H1 (cell line): Measurements from ENCODE around the gene NRXN2. TPM values are rescaled to one million over a fixed set of nuclear protein-coding genes. Genes with fewer than 3 reads are reported as not detected.

Experiments used
- CTCF ChIA-PET: fragments of 300-600 bp; sonication (Branson Sonifier 250); formaldehyde crosslinking; loops from one replicate; lab custom pipeline; 2021; ENCODE audit not compliant: partially characterized antibody; lab: Charles Lee
- POLR2A ChIA-PET: fragments of 300-600 bp; sonication (Branson Sonifier 250); formaldehyde crosslinking; loops from one replicate; lab custom pipeline; 2021; ENCODE audit warnings: inconsistent platforms; ENCODE audit not compliant: partially characterized antibody; lab: Charles Lee
- DNase-seq, 2 experiments: peaks; one replicate each; pipeline versions ENCODE4 v3.0.0 to v3.0.0-alpha.2; 2010 to 2022; ENCODE audit warnings: low spot score in 2 of 2, low read depth in 1 of 2, mixed read lengths in 1 of 2
- FAIRE-seq: peaks from 2 replicates; lab custom pipeline; 2011; peaks lifted over from hg19 to GRCh38; lab: Jason Lieb, UNC
- H2AFZ ChIP-seq: 2 replicates; pipeline ENCODE4 v1.8.1; 2012; ENCODE audit warnings: low read length, inconsistent platforms
- H2AK5ac ChIP-seq: 2 replicates; pipeline ENCODE4 v1.6.1; 2013; ENCODE audit warnings: low read depth, low read length
- H2BK120ac ChIP-seq: replicated peaks from 2 replicates; pipeline ENCODE3; 2013; ENCODE audit warnings: low read depth, low read length, inconsistent platforms
- H2BK12ac ChIP-seq: 2 replicates; pipeline ENCODE4 v1.6.1; 2013; ENCODE audit warnings: low read depth, low read length
- H2BK15ac ChIP-seq: 2 replicates; pipeline ENCODE4 v1.6.1; 2013; ENCODE audit warnings: low read length
- H2BK20ac ChIP-seq: 2 replicates; pipeline ENCODE4 v1.6.1; 2013; ENCODE audit warnings: low read length
- H2BK5ac ChIP-seq: 2 replicates; pipeline ENCODE4 v1.6.1; 2013; ENCODE audit warnings: low read depth, low read length
- H3K14ac ChIP-seq: 2 replicates; pipeline ENCODE4 v1.6.1; 2013; ENCODE audit warnings: inconsistent platforms; ENCODE audit not compliant: insufficient read length
- H3K18ac ChIP-seq: 2 replicates; pipeline ENCODE4 v1.6.1; 2013; ENCODE audit warnings: low read length; ENCODE audit errors: extremely low read depth
- H3K23ac ChIP-seq: 2 replicates; pipeline ENCODE4 v1.6.1; 2013; ENCODE audit warnings: inconsistent platforms; ENCODE audit not compliant: insufficient read length
- H3K23me2 ChIP-seq: 2 replicates; pipeline ENCODE4 v1.6.1; 2013; ENCODE audit warnings: low read depth, low read length
- H3K27ac ChIP-seq: 2 replicates; pipeline ENCODE4 v1.6.1; 2011; ENCODE audit warnings: low read depth, low read length, inconsistent platforms
- H3K27me3 ChIP-seq, 4 experiments: replicated peaks in 1 of 4; 1 replicate in 1 of 4; 2 replicates in 3 of 4; pipeline versions ENCODE4 v1.6.1 to v1.8.1; 2011 to 2013; ENCODE audit warnings: low read length in 3 of 4, mild to moderate bottlenecking in 3 of 4, inconsistent platforms in 2 of 4, mixed read lengths in 2 of 4, moderate library complexity in 1 of 4; ENCODE audit not compliant: control insufficient read depth in 3 of 4, insufficient read depth in 3 of 4; ENCODE audit errors: extremely low read depth in 1 of 4
- H3K36me3 ChIP-seq, 4 experiments: 2 replicates each; pipeline versions ENCODE4 v1.6.1 to v1.8.1; 2011 to 2013; ENCODE audit warnings: mild to moderate bottlenecking in 4 of 4, low read length in 3 of 4, moderate library complexity in 2 of 4, control low read depth in 1 of 4, inconsistent platforms in 1 of 4; ENCODE audit not compliant: insufficient read depth in 4 of 4, control insufficient read depth in 2 of 4
- H3K4ac ChIP-seq: replicated peaks from 2 replicates; pipeline ENCODE3; 2013; ENCODE audit warnings: low read length, low read depth, mixed read lengths, inconsistent platforms; ENCODE audit not compliant: insufficient read length
- H3K4me1 ChIP-seq, 4 experiments: replicated peaks in 1 of 4; 1 replicate in 1 of 4; 2 replicates in 3 of 4; pipeline versions ENCODE4 v1.6.1 to v1.8.1; 2011 to 2013; ENCODE audit warnings: low read length in 3 of 4, inconsistent platforms in 2 of 4, mixed read lengths in 1 of 4; ENCODE audit not compliant: insufficient read depth in 4 of 4, control insufficient read depth in 3 of 4
- H3K4me2 ChIP-seq, 2 experiments: 2 replicates each; pipeline versions ENCODE4 v1.6.1 to v1.8.1; 2011 to 2013; ENCODE audit warnings: low read depth in 2 of 2, low read length in 2 of 2, control low read depth in 1 of 2, inconsistent platforms in 1 of 2, mild to moderate bottlenecking in 1 of 2; ENCODE audit not compliant: insufficient read depth in 1 of 2
- H3K4me3 ChIP-seq, 4 experiments: fragments of 200-600, 300-600 bp in 1 of 4; sonication (generic), shearing (Covaris generic), sonication (Bioruptor Twin) in 1 of 4; 2 replicates each; pipeline versions ENCODE4 v1.5.1 to v1.8.1; 2011 to 2016; ENCODE audit warnings: low read length in 4 of 4, low read depth in 3 of 4, control low read depth in 2 of 4, inconsistent platforms in 2 of 4, mild to moderate bottlenecking in 2 of 4, mixed read lengths in 1 of 4, moderate library complexity in 1 of 4; ENCODE audit not compliant: insufficient read depth in 2 of 4; ENCODE audit errors: extremely low read depth in 1 of 4
- H3K56ac ChIP-seq: replicated peaks from 2 replicates; pipeline ENCODE3; 2013; ENCODE audit warnings: low read depth, mild to moderate bottlenecking, mixed read lengths, low read length, inconsistent platforms; ENCODE audit not compliant: insufficient read length
- H3K79me1 ChIP-seq: 2 replicates; pipeline ENCODE4 v1.6.1; 2013; ENCODE audit warnings: low read depth, low read length, control low read depth
- H3K79me2 ChIP-seq, 2 experiments: 2 replicates each; pipeline versions ENCODE4 v1.6.1 to v1.8.1; 2012 to 2013; ENCODE audit warnings: low read length in 2 of 2, mild to moderate bottlenecking in 2 of 2, inconsistent platforms in 1 of 2; ENCODE audit not compliant: insufficient read depth in 2 of 2, control insufficient read depth in 1 of 2
- H3K9ac ChIP-seq, 4 experiments: replicated peaks in 1 of 4; 1 replicate in 1 of 4; 2 replicates in 3 of 4; pipeline versions ENCODE4 v1.6.1 to v1.8.1; 2011 to 2013; ENCODE audit warnings: low read depth in 3 of 4, low read length in 3 of 4, control low read depth in 2 of 4, mild to moderate bottlenecking in 2 of 4, moderate library complexity in 2 of 4, inconsistent platforms in 1 of 4; ENCODE audit errors: extremely low read depth in 1 of 4
- H3K9me3 ChIP-seq, 2 experiments: 2 replicates each; pipeline versions ENCODE4 v1.6.1 to v1.8.1; 2012 to 2013; ENCODE audit warnings: mild to moderate bottlenecking in 2 of 2, moderate library complexity in 2 of 2, control low read depth in 1 of 2, inconsistent platforms in 1 of 2, low read depth in 1 of 2, low read length in 1 of 2, mixed read lengths in 1 of 2; ENCODE audit not compliant: insufficient read depth in 2 of 2
- H4K20me1 ChIP-seq, 2 experiments: replicated peaks in 1 of 2; 2 replicates each; pipeline versions ENCODE3 to v1.8.1; 2011 to 2013; ENCODE audit warnings: inconsistent platforms in 2 of 2, low read length in 2 of 2, mild to moderate bottlenecking in 1 of 2; ENCODE audit not compliant: insufficient read depth in 2 of 2, control insufficient read depth in 1 of 2
- H4K5ac ChIP-seq: 2 replicates; pipeline ENCODE4 v1.6.1; 2013; ENCODE audit warnings: low read length, low read depth, mixed read lengths, inconsistent platforms; ENCODE audit not compliant: insufficient read length
- H4K8ac ChIP-seq: 2 replicates; pipeline ENCODE4 v1.8.0; 2013; ENCODE audit warnings: mild to moderate bottlenecking, moderate library complexity, low read length, inconsistent platforms; ENCODE audit not compliant: insufficient read depth; ENCODE audit errors: extremely low read depth
- H4K91ac ChIP-seq: replicated peaks from 2 replicates; pipeline ENCODE3; 2013; ENCODE audit warnings: low read length, mixed read lengths, inconsistent platforms; ENCODE audit not compliant: insufficient read length
- CHD1 ChIP-seq: IDR thresholded peaks from 2 replicates; pipeline ENCODE4 v1.6.1; 2012; ENCODE audit warnings: low read depth, low read length, improper control_type of control experiment
- CTCF ChIP-seq, 3 experiments: IDR thresholded peaks; 1 replicate in 2 of 3; 2 replicates in 1 of 3; pipeline versions ENCODE4 v1.5.1 to v1.6.1; 2011; ENCODE audit warnings: low read length in 3 of 3, mild to moderate bottlenecking in 3 of 3, inconsistent platforms in 2 of 3, low read depth in 1 of 3, moderate library complexity in 1 of 3; ENCODE audit not compliant: insufficient read depth in 1 of 3; ENCODE audit errors: control extremely low read depth in 1 of 3
- HDAC2 ChIP-seq, 2 experiments: fragments of 300-600 bp in 1 of 2; sonication (generic) in 1 of 2; IDR thresholded peaks; 2 replicates each; pipeline ENCODE4 v1.6.1; 2011 to 2012; ENCODE audit warnings: low read depth in 2 of 2, low read length in 2 of 2, mild to moderate bottlenecking in 2 of 2, moderate library complexity in 2 of 2, borderline replicate concordance in 1 of 2, inconsistent platforms in 1 of 2
- POLR2AphosphoS5 ChIP-seq: IDR thresholded peaks from 2 replicates; pipeline ENCODE4 v1.6.1; 2011; ENCODE audit warnings: low read depth, low read length
- WGBS, 2 experiments: shearing (Covaris generic) in 1 of 2; methylation state at CpG; one replicate each; pipeline versions ENCODE4 v1.1.6 to v1.1.7; 2013 to 2015; ENCODE audit warnings: low lambda C conversion rate in 2 of 2, mixed read lengths in 2 of 2, inconsistent platforms in 1 of 2, low coverage in 1 of 2, missing lambda C conversion rate in 1 of 2; ENCODE audit not compliant: insufficient replicate concordance in 2 of 2, insufficient coverage in 1 of 2, insufficient read length in 1 of 2; ENCODE audit errors: extremely low coverage in 1 of 2, missing lambda C conversion rate in 1 of 2; 5-methylcytosine and 5-hydroxymethylcytosine counted together
- polyA plus RNA-seq, 7 experiments: library from polyadenylated mRNA; depleted of rRNA in 3 of 7; stranded (reverse) in 5 of 7; unstranded in 2 of 7; fragments of >200 nt in 5 of 7; fragments of 200-250 nt in 2 of 7; gene quantifications; 1 replicate in 5 of 7; 2 replicates in 1 of 7; 4 replicates in 1 of 7; pipeline versions ENCODE4 v1.2.1 to v1.2.3, GENCODE V29; 2011 to 2013; ENCODE audit warnings: missing spikeins in 2 of 7, mixed read lengths in 2 of 7
- total RNA-seq: library from RNA; stranded (reverse); fragmentation: NEBNext Ultra II Directional; extraction: Animal tissue kit (Norgen Biotek cat#: 25700); gene quantifications from 2 replicates; pipeline ENCODE4 v1.2.1, GENCODE V29; 2021

Gene NRXN2
- total and polyA plus RNA-seq, 2 of the 8 experiments (the other 6 are each of a cell fraction or from before 2014, with no cell fraction given), result 1.3 to 11.5 TPM

DNA sequence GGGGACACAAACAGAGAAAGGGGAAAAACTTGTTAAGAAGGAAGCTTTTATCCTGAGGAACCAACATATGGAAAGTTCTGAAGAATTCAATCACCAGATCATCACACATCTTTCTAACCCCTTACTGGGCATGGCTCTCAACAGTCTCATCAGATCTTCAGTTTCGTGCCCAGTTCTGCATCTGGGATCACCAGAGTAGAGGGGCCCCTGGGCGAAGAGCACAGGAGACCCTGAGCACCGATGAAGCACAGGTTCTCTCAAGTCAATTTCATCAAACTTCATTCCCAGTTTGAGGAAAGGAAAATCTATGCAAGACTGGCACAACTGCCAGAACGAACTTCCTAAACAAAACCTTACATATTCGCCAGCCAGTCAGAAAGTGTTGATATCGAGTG is 45.3 kb upstream of the NRXN2 start:
- Histone ChIP-seq H2BK20ac (no peak overlapping the region), H3K27me3 (no peaks in the 10 kb centered on the region; a peak in 1 of 7 replicates), H4K5ac (no peak overlapping the region), H3K14ac (no peak overlapping the region), H3K18ac (no peak overlapping the region), H3K79me1 (peaks cover 6% of the 10 kb centered on the region), H4K20me1 (peaks cover 28 to 44% of the 10 kb centered on the region in 2 experiments), H2BK120ac (no peak overlapping the region), H2BK5ac (no peak overlapping the region), H3K4ac (no peak overlapping the region), H3K56ac (no peak overlapping the region), H3K4me3 (no peak overlapping the region), H2BK15ac (no peak overlapping the region), H4K8ac (no peak overlapping the region), H3K36me3 (peaks cover 58 to 98% (median 86%) of the 10 kb centered on the region in 4 experiments), H3K9me3 (no peaks in the 10 kb centered on the region), H2AFZ (no peak overlapping the region), H4K91ac (no peak overlapping the region), H3K23ac (no peak overlapping the region), H3K9ac (no peak overlapping the region), H3K23me2 (no peaks in the 10 kb centered on the region), H3K4me1 (peaks cover 16 to 36% (median 30%) of the 10 kb centered on the region in 4 experiments), H3K79me2 (peaks cover 5 to 45% of the 10 kb centered on the region in 2 experiments; a peak in 3 of 4 replicates), H3K27ac (no peak overlapping the region), H2AK5ac (no peak overlapping the region), H3K4me2 (no peak overlapping the region), H2BK12ac (no peak overlapping the region)
- WGBS, 2 experiments, result 91% methylated on average over 6 of the region's 6 CpGs; no CpG with 5 or more reads in 1 of the 2 experiments
- DNase-seq (no peak), FAIRE-seq (no peak)
- POLR2A ChIA-PET, result interaction anchor here (0.7 to 42.9 kb wide), 4 partner anchors 3 to 408 kb away, joined by 4 to 1087 read pairs (median 546); partner anchors contain the start of genes PYGM, RASGRP2 and SF1
- CTCF ChIA-PET, result interaction anchor here (0.9 to 23.6 kb wide), 8 partner anchors 8 to 49 kb away, joined by 3 to 376 read pairs (median 6); partner anchors contain the start of genes PYGM, RASGRP2 and SF1
- 0 out of 2 replicates have a peak, but pooled peaks have one; percentile 30 for TF ChIP-seq POLR2AphosphoS5
- TF ChIP-seq CTCF (IDR thresholded peaks at IDR 0.05; ENCODE audit: control extremely low read depth in 1 of 3, insufficient read depth in 1 of 3, low read depth in 1 of 3, low read length in 3 of 3), result no peak
- no peak for TF ChIP-seq CHD1
- TF ChIP-seq HDAC2 (IDR thresholded peaks at IDR 0.05; ENCODE audit: borderline replicate concordance in 1 of 2, low read depth in 2 of 2, low read length in 2 of 2), result no peak
